Breast epithelium (tissue), 3 donors: ENCODE results near the gene APC.

Experiments used
- CTCF ChIP-seq, 3 donors: fragments of 450-650 bp; IDR thresholded peaks; one replicate each; pipeline ENCODE4 v1.5.1; 2016 to 2017; ENCODE audit warnings: antibody characterized with exemption in 3 of 3, mild to moderate bottlenecking in 3 of 3, moderate library complexity in 3 of 3
- POLR2A ChIP-seq: fragments of 450-650 bp; IDR thresholded peaks from one replicate; pipeline ENCODE4 v1.6.1; 2016; ENCODE audit warnings: antibody characterized with exemption, mild to moderate bottlenecking, moderate library complexity

GRCh38 chr5:112710896-112711295, 26.8 kb upstream of the APC start:
- TF ChIP-seq CTCF (IDR thresholded peaks at IDR 0.05) (no peak), POLR2A (no peak)
